ENCODE data around the gene CMBL.
"Not testable (repeated sequence)": the region's sequence is repeated elsewhere in the genome, so short reads cannot be mapped to it uniquely, and the experiment has no call there.

Gene CMBL

DNA sequence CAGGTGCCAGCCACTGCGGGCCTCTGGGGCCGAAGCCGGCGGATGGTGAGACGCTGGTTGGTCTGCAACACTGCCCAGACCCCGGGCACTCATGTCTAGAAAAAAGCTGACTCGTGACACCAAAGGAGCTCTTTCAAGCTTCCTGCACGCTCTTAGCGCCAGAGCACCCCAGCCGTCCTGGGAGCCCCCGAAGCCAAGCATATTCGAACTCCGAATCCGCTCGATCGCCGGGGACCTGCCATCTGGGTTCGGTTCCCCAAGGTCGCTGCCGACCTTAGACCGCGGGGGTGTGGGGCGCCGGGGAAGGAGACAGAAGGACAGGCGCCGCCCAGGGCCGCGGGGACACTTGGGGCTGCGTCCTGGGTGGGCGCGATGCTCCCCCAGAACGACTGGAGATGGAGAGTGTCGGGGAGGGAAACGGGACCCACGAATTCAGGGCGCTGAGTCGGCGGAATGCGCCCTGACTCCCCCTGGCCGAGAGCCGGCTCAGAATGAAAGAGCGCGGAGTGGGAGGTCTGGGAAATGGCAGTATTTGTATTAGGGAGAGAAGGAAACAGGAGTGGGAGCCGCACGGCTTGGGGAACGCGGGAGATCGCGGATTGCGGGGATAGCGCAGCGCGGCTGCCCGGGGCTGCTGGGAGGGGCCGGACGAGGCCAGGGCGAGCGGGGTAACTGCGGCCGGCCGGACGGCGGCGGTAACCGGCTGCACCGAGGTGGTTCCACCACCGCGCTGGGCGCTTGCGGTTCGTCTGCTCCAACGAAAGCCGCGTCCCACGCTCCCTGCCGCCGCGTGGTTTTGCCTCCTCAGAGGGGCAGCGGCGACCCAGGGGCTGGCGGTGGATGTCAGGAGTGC is 25.7 kb upstream of the CMBL start:
- no peak for DNase-seq

DNA sequence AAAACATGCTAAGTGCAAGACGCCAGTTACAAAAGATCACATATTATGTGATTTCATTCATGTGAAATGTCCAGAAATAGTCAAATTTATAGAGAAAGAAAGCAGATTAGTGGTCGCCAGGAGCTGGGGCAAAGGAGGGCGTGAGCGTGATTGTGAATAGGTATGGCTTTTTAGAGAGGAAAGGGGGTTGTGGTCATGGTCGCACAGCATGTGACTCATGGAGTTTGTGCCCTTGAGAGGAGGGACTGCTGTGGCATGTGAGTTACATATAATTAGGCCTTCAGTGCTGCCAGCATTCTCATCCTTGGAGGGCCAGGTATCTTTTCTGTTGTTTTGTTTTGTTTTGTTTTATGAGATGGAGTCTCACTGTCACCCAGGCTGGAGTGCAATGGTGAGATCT is 24.6 kb upstream of the CMBL start:
- no peak for DNase-seq

DNA sequence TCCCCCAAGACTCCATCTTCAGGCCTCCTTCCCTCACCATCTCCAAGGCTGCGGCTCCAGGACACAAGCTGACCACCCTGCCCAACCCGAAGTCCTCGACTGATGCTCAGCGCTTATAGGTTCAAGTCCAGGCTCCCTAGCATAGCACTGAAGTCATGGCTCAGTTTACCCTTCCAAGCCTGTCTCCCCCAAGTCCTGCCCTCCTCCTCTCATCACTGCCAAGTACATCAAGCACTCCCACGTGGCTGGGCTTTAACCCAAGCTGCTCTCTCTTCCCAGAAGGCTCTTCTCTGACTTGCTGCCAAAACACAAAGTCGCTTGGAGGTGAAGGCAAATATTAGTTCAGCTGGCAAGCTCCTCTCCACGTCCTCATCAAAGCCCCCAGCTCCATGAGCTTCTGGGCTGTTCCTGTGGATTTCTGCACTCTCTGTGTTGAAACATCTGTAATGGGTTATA is 23.7 kb upstream of the CMBL start:
- no peak for DNase-seq

DNA sequence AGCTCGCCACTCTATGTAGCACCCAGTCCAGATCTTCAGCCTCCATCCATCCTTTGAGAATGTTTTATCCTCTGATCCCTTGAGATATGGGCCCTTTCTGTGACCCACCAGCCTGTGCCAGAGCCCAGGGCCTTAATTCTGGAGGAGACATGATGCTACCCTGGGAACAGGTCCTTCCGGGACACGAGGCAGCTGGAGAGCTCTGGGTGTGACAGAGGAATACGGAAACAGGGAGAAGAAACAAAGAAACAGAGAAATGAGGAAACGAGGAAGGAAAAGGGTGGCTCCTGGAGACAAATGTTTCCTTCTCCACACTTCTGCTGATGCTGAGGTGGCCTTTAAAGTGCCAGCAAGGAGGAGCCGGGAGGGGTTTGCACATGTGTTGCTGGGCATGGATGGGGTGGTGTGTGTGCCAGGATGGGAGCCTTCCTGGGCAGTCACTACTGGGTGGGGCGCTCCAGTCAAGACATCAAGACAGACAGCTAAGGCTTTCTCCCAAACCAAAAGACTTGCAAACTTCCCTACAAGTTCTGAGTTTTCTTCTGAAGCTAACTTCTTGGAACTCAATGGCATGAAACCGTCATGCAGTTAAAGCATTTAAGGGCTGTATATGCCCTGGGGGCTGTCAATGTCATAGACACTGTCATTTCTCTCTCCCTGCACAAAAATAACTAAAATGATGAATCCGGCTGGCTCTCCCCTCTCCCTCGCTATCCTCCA is 23.0 kb upstream of the CMBL start:
- no peak for DNase-seq

DNA sequence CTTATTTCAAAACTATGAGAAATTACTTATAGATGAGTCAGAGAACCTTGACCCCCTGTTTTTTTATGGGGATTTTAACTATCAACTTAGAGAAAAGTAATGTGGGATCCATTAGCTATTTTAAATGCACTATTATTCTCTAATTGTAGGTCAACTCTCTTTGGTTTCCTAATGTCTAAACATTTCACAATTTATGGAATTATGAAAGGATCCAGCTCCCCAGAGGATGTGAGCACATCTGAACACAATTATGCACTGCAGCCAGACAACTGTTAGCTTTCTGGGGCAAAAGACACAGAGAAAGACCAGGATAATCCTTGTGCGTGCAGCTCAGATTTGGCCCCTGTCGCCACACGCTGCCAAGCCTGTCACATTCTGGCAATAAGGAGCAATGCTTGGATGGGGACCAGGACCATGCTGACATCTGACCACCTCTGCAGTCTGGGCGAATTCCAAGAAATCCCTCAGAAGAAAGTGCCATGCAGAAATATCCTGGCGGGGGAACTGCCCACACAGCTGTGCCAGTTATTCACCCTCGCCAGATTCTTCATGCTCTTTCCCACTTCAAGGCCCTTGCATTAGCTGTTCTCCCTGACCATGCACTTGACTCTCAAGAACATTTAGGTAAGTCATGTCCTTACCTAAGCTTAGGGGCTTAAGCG is 22.2 kb upstream of the CMBL start:
- no peak for DNase-seq

DNA sequence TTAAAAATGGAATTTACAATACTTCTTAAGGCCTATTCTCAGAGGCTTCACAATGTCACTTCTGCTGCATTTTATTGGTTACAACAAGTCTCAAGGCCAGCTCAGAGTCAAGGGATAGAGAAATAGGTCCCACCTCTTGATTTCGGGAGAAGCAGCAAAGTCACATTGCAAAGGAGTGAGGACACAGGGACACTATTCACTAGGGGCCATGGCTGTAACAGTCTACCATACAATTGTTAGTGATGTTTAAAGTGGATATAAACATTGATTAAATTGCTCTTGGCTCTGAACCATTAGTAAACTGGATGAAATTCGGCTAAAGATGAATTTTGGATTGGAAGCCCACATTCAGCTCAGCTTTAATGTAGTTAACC is 21.7 kb upstream of the CMBL start:
- DNase-seq = no peak

DNA sequence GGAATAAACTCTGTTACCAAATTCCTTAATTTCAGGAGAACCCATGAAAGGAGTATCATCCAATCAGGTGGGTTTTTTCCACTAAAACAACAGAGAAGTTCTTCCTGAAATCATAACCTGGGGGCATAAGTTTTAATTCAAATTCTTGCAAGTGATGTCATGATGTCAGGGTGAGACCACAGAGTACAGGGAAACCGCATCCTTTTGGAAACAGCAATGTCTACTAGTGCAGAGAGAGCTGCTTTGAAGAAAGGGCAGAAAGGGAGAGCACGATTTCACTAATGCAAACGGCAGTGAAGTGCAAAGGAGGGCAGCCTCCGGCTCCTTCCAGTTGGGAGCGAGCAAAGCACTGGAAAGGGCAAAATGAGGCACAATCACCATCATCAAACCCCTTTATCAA is 20.6 kb upstream of the CMBL start:
- DNase-seq = no peak

DNA sequence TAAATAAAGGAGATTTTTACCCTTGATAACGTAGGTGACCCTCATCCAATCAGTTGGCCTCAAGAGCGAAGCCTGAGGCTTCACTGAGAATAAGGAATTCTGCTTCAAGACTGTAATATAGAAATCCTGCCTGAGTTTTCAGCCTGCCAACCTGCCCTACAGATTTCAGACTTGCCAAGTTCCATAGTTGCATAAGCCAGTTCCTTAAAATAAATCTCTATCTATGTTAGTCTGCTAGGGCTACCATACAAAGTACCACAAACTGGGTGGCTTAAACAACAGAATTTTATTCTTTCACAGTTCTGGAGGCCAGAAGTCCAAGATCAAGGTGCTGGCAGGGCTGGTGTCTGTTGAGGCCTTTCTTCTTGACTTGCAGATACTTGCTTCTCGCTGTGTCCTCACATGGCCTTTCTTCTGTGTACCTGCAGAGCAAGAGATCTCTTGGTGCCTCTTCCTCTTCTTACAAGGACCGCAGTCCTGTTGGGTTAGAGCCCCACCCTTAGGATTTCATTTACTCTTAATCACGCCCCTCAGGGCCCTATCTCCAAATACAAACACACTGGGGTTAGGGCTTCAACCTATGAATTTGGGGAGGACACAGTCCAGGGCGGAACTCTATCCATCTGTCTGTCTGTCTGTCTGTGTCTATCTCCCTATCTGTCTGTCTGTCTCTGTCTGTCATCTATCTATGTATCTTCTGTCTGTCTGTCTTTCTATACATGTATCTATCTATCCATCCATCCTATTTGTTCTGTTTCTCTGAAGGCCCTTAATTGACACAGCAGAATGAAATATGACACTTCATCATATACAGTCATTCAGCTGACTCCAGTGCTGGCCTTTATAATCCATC is 17.0 kb upstream of the CMBL start:
- DNase-seq = no peak

DNA sequence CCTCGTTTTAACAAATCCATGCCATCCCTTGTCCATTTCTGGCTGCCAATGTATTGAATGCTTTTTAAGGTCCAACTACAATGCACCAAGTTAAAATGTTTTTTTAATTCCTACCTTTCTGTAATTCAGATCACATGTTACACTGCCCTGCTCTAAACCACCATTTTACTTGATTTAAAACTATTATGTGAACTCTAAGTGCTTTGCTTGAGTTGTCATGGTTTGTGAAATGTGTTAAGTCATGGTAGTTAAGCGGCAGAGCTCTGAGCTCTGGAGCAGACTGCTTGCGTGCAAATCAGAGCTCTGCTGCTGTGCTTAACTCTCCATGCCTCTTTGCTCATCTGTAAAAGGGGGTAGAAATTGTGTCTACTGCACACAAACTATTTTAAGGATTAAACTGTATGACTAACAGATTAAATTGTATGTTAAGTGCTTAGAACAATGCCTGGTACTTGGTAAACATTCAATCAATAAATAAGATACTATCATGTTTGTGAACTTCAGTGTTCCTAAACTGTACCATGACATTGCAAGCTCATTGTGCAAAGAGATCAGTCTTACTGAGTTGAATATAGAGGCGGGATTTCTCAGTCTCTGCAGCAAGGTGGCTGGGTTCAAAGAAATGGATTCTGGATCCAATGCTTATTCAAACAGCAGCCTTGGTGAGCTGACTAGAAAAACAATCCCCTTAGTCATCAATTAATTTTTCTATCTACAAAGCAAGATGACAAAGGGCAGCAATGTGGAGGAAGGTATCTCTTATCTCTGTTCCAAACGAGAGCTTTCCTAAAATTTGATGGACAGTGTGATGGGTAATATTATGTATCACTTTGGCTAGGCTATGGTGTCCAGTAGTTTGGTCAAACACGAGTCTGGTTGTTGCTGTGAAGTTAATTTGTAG is 16.1 kb upstream of the CMBL start:
- no peak for DNase-seq

DNA sequence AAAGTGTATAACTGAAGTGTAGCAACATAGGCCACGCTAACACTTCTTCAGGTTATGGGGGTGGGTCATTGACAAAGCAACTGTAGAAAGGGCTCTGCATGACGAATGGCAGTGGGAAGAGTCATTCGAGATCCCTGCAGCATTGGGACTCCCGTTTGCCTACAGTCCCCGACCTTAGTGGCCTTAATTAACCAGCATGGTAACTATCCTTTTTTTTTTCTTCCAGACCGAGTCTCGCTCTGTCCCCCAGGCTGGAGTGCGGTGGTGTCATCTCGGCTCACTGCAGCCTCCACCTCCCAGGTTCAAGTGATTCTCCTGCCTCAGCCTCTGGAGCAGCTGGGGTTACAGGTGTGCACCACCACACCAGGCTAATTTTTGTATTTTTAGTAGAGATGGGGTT is 14.2 kb upstream of the CMBL start:
- no peak for DNase-seq

DNA sequence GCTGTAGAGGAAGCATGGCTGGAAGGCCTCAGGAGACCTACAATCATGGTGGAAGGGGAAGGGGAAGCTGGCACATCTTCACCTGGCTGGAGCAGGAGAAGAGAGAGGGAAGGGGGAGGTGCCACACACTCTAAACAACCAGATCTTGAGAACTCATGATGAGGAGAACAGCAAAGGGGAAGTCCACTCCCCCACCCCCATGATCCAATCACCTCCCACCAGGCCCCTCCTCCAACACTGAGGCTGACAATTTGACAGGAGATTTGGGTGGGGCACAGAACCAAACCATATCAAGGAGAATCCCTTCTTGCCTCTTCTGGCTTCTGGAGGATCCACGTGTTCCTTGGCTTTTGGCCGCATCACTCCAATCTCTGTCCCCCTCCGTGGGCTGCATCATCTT is 13.1 kb upstream of the CMBL start:
- DNase-seq = no peak

DNA sequence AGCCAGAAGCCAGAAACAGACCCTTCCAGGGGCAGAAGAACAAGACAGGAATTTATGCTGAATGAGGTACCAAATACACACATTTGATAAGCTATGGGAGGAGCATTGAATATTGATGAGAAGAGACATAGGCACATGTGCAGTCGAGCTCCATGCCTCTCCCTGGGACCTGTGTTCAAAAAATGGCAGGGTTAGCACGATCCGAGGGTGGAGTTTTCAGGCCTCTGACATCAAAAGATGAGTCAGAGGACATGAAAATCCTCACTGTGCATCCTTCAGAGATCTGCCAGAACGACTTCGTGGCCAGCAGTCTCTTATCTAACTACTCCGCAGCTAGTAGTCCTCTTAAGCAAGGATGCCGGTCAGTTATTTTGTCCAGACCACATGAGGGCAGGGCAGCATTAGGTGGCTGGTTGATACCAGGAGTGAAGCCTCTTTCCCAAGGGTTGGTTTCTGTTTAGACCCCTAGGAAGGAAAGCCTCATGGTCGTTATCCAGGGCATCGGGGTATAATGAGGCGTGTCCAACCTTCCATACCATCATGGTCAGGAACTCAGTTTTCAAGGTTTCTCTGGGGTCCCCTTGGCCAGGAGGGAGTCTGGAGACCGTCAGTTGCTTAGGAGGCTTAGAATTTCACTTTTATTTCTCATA is 11.6 kb upstream of the CMBL start:
- DNase-seq = no peak

DNA sequence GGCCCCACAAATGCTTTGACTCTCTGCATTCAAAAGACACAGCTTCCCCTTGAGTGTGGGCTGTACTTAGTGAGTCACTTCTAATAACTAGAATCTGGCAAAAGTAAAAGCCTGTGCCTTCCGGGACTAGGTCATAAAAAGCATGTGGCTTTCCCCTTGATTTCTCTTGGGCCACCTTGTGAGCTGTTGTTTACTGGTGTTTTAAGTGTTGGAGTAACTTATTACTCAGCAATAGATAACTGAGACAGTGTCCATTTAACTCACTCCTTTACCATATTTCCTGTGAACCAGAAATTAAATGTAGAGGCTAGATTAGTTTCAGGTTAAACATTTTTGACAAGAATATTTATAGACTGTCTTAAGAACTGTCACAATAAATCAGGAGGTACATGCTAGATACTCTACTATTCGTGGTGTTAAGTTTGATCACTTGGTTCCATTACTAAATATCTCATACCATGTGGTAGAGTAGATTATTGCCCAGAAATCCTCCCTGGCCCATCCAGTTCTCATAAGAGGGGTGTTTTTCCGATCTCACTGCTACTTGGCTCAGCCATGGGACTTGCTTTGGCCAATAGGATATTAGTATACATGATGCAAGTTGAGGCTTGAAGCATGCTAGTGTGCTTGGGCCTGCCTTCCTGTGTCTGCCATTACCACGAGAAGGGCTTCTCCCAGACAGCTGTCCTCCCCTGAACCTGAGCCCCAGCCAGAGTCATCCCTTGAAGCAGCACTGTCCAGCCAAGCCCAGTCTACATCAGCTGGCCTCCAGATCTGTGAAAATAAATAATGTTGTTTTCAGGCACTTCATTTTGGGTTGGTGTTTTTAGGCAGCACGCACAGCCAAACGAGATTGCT is 10.4 kb upstream of the CMBL start:
- no peak for DNase-seq

DNA sequence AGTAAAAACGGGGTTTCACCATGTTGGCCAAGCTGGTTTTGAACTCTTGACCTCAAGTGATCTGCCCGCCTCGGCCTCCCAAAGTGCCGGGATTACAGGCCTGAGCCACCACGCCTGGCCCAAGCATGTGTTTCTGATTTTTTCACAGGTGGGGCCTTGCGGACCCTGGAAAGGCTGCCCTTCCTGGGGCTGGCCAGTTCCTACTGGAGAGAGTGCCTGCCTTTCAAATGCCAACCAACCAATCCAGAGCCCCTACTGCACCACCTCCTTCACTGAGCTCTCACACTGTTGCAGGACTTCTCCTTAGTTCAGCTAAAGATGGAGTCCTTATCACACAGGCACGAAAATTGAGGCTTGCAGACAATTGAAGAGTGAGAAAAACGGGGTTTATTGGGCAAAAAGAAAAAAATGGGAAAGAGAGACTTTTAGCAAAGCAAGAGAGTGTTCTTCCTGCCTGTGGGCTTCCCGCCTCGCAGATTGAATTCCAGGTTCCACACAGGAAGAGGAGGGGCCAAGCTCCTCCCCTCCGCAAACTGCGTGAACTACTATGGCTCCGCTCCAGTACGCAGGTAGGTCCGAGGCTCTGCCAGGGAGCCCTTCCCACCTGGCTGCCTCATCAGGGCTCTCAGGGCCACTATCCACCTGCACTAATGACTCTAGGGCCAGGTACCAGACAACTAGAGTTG is 8.3 kb upstream of the CMBL start:
- no peak for DNase-seq

DNA sequence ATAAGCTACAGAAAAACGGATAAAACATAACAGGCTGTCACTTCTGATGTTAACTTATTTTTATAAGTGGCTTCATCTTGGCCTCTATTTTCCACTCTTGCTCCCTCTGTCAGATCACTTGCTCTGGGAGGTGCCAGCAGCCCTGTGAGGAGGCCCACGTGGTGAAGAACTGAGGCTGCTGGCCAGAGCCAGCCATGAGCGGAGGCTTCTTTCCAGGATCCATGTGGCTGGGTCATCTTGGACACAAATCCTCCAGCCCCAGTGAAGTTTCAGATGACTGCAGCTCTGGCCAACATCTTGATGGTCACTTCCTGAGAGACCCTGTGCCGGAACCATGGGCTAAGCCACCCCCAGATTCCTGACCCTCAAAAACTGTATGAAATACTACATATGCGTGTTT is 7.5 kb upstream of the CMBL start:
- DNase-seq = no peak

DNA sequence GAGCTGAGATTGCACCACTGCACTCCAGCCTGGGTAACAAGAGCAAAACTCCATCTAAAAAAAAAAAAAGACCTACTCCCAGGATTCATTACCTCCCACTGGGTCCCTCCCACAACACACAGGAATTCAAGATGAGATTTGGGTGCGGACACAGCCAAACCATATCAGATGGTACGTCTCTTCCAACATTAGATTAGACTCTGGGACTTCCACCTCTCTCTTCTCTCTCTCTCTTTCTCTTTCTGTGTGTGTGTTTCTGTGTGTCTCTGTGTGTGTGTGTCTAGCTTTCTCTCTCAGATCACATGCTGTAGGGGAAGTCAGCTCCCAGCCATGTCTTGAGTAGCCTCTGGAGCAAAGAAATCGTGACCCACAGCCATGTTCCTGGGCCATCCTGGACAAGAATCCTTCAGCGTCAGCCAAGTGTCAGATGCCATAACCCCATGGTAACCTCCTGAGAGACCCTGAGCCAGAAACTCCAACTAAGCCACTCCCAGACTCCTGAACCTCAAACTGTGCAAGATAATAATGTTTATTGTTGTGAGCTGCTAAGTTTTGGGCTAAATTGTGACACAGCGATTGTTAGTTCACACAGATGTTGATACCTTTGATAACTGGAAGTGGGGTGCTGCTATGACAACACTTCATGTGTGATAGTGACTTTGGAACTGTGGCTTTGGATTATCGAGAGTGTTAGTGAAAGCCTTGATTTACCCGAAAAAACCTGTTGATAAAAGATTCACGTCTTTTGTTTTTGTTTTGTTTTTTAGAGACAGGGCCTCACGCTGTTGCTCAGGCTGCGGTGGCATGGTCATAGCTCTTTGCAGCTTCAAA is 4.1 kb upstream of the CMBL start:
- no peak for DNase-seq

DNA sequence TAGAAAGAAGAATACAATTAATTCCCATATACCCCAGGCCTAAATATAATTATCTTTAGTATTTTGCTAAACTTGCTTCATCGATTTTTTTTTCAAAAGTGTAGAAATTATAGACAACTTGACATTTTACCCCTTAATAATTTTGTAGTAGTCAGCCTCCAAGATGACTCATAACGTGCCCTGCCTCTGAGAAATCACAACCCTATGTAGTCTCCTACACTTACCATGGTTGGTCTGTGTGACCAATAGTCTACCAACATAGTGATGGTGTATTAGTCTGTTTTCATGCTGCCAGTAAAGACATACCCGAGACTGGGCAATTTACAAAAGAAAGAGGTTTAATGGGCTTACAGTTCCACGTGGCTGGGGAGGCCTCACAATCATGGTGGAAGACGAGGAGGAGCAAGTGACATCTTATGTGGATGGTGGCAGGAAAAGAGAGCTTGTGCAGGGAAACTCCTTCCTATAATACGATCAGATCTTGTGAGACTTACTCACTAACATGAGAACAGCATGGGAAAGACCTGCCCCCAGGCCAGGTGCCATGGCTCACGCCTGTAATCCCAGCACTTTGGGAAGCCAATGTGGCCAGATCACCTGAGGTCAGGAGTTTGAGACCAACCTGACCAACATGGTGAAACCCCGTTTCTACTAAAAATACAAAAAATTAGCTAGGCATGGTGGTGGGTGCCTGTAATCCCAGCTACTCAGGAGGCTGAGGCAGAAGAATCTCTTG is 3.3 kb upstream of the CMBL start:
- not testable (repeated sequence) for DNase-seq
